ENCODE data around the gene CD69.
"Not testable (repeated sequence)": the region's sequence is repeated elsewhere in the genome, so short reads cannot be mapped to it uniquely, and the experiment has no call there.

CD69 gene

DNA sequence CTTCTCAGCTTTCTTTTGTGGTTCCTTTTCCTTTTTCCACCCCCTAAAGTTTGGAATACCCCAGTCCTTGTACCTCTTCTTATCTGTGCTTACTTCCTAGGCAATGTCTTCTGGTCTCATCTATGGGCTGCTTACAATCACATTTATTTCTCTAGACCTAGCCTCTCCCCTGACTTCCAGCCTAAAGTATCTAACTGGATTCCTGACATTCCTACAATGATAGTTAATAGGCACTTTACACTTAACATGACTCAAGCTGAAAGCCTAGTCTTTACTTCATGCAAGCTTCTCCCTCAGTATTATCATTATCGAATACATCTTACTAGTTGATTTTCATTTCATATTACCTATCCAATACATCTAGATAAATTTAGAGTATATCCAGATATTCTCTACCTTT, 49.0 kb downstream of the CD69 start:
- no peak overlapping the region for H3K27ac ChIP-seq
- no peak for TF ChIP-seq CTCF (conservative IDR thresholded peaks at IDR 0.05)

GRCh38 chr12:9710584-9711375, 49.9 kb downstream of the CD69 start:
- TF ChIP-seq CTCF (conservative IDR thresholded peaks at IDR 0.05): no peak
- no peak overlapping the region for H3K27ac ChIP-seq

GRCh38 chr12:9708853-9709252, 51.8 kb downstream of the CD69 start:
- no peak for TF ChIP-seq CTCF (conservative IDR thresholded peaks at IDR 0.05)
- no peak overlapping the region for H3K27ac ChIP-seq

DNA sequence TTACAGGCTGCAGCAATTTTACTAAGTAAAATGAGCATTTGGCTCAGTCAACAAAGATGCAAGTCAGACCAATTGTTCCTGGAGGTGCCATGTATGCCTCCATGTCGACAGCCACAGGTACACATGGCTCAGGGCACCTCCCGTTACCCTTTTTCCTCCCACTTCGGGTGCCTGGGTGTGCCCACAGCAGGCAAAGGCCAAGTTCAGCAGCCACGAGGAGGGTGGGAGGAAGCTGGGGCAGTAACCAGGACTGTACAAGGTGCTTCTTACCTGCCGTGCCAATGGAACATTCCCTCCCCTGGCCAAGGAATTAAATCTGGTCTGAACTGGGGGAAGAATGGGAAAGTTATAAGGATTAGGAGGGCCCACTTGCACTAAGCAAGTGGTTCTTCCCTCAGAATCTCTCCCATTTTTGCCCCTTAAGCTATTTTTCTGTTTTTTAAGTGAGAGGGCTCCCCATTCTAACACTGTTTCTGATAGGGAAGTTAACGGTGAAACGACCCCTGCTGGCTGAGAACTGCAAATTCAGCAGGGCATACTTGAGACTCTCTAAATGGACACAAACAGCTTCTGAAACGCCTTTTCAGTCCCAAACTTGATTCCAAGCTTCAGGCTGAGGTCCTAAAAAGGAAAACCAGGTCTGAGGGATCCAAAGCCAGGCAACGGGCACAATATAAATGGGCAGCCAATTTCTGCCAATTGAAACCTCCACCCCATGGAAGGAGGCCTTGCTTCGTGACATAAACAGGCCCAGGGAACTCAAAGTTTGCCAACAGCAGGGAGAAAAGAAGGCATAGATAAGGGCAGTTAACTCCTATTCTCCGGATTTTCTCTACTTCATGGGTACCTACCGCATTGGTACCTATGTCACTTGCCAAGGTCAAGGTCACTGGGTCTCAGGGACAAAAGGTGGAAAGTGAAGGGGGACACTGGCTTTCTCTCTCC, 52.6 kb downstream of the CD69 start:
- peak; percentile 88 for TF ChIP-seq CTCF (conservative IDR thresholded peaks at IDR 0.05)
- no peak overlapping the region for H3K27ac ChIP-seq

- H3K27ac ChIP-seq: no peak overlapping the region
- TF ChIP-seq CTCF (conservative IDR thresholded peaks at IDR 0.05): no peak
Measured at GRCh38 chr12:9707356-9707755, 53.3 kb downstream of the CD69 start.

DNA sequence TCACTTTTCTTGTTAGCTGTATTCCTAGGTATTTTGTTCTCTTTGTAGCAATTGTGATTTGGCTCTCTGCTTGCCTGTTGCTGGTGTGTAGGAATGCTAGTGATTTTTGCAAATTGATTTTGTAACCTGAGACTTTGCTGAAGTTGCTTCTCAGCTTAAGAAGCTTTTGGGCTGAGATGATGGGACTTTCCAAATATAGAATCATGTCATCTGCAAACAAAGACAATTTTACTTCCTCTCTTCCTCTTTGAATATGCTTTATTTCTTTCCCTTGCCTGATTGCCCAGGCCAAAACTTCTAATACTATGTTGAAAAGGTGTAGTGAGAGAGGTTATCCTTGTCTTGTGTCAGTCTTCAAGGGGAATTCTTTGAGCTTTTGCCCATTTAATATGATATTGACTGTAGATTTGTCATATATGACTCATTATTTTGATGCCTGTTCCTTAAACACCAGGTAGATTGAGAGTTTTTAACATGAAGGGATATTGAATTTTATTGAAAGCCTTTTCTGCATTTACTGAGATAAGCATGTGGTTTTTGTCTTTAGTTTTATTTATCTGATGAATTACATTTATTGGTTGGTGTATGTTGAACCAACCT, 54.5 kb downstream of the CD69 start:
- no peak overlapping the region for H3K27ac ChIP-seq

DNA sequence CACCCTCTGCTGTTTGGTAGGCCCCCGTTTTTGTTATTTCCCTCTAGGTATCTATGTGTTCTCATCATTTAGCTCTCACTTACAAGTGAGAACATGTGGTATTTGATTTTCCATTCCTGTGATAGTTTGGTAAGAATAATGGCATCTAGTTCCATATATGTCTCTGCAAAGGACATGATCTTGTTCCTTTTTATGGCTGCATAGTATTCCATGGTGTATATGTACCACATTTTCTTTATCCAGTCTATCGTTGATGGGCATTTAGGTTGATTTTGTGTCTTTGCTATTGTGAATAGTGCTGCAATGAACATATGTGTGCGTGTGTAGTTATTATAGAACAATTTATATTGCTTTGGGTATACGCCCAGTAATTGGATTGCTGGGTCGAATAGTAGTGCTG, 56.1 kb downstream of the CD69 start:
- H3K27ac ChIP-seq: not testable (repeated sequence)

More for the DNA sequence above, 54.5 kb downstream of the CD69 start:
- TF ChIP-seq CTCF (conservative IDR thresholded peaks at IDR 0.05): no peak
